GM18505 (cell line): Measurements from ENCODE around the gene MIA2.
"Not testable (repeated sequence)": the region's sequence is repeated elsewhere in the genome, so short reads cannot be mapped to it uniquely, and the experiment has no call there.

Source experiments
- ATAC-seq: cut with Tn5 transposase; IDR thresholded peaks from one replicate; pipeline ENCODE4 v1.9.1; 2021; ENCODE audit not compliant: unreplicated experiment
- POLR2A ChIP-seq: IDR thresholded peaks from 4 replicates; pipeline ENCODE4 v1.6.1; 2011; ENCODE audit warnings: borderline replicate concordance; ENCODE audit not compliant: insufficient read depth, insufficient read length; ENCODE audit errors: extremely low read depth

Gene MIA2

DNA sequence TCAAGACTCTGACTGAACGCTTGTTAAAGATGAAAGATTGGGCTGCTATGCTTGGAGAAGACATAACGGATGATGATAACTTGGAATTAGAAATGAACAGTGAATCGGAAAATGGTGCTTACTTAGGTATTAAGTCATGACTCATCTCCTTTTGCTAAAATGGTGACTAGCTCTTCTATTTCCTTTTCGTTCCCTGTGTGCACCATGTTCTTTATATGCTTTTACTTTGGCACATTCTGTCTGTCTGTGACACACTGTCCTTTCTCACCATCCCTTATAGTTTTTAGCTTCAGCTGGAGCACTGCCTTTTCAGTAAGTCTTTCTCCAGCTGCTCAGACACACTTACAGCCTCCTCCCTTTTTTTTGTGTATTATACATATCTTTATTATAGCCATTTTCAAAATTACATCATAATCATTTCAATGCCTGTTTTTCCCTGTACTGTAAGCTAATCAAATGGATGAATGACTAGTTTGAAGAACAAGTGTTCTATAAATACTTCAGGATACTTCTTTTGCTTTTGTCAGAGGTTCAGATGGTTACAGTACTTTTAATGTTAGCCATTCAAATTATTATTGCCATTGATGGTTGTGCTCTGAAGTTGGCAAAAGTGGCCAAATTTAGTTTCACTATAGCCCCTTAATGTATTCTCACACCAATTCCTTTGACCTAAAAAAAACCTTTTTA lies 68.6 kb downstream of the MIA2 start:
- no peak for ATAC-seq
- TF ChIP-seq POLR2A, result no peak

DNA sequence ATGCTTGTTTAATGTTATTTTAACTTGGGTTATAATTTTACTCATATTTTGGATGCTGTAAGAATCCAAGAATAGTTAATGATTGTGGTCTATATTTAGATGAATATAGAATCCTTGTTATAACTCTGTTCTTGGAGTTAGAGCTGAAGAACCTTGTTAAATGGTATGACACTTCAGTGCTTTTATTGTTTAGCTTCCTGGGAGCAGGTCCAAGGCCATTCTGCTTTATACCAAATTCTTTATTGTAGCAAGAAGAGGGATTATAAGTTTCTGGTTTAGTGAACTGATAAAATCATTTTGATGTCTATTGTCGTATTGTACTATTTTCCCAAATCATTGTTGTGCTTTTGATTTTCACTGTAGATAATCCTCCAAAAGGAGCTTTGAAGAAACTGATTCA lies 69.4 kb downstream of the MIA2 start:
- ATAC-seq, result no peak
- TF ChIP-seq POLR2A, result no peak

DNA sequence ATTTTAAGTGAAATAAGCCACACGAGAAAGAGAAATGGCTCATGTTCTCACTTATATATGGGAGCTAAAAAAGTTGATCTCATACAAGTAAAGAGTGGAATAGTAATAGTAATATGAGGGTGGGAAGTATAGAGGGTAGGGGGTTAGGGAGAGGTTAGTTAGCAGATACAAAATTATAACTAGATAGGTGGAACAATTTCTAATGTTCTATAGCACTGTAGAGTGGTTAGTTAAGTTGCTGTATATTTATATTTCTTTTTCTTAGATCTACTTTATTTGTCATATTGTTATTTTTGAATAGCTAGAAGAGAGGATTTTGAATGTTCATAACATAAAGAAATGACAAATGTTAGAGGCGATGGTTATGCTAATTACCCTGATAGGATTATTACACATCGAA lies 74.1 kb downstream of the MIA2 start:
- no peak for TF ChIP-seq POLR2A
- ATAC-seq, result no peak

DNA sequence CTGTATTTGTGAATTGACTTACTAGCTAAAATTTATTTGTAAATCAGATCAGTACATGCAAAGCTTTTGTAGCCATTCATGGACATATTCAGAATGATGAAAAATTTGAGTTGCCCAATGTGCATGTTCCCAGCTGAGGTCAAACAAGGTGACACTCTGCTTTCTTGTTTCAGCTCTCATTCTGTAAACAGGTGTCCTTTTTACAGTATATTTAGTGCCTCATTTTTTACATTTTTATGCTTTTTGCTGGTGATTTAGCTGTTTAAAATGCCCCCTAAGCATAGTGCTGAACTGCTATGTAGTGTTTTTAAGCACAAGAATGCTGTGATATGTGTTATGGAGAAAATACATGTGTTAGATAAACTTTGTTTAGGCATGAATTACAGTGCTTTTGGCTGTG lies 76.3 kb downstream of the MIA2 start:
- TF ChIP-seq POLR2A, result no peak
- ATAC-seq, result no peak

DNA sequence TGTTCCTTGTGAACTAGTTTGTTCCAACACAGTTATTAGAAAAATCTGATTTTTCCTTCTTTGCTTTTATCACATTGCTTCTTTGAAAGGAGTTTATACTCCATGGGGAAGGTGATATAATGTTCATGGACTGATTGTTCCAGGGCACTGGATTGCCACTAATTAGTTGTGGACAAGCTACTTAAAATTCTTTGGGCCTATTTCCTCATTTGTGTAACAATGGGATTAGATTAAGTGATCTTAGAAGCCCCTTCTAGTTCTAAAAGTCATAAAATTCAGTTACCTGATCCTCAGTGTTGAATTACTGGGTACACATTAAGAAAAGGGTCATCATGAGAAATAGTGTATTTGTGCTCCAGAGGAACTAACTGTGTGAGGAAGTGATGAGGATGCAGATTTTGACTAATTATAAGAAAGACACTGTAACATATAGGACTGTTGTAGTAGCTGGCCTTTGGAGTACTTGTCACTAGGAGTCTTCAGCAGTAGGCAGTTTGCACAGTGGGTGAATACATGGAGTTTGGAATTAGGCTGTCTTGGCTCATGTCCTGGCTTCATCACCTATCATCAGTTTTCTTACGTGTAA lies 82.2 kb downstream of the MIA2 start:
- TF ChIP-seq POLR2A, result no peak
- no peak for ATAC-seq

DNA sequence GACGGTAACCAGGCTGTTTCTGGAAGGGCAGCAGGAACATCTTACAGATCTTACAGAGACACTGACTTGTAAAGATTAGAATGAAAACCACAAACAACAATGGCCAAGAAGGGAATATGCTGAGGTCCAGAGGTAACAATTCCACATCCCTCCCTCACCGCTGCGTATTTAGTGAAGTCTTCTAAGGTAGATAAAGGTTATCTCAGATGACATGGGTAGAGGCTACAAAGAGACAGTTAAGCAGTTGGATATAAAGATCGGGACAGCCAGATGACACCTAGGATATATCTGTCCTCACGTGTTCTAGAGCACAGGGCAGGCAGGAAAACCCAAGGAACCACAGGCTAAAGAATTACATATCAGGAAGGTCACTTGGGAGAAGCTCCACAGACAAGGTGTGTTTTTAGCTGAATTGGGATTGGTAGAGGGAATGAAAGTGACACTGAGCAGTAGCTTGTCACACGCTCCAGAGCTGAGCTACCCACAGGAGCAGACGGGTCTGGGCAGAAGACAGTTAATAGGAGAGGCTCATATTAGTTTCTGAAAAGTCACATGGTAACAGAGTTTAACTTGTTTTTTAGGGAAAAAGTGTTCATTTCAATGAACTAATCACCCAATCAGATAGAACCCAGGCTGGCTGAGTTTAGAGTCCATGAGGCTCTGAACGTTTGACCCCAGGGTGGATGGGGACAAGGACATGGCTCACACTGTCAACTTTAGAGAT lies 83.3 kb downstream of the MIA2 start:
- TF ChIP-seq POLR2A, result no peak
- no peak for ATAC-seq

DNA sequence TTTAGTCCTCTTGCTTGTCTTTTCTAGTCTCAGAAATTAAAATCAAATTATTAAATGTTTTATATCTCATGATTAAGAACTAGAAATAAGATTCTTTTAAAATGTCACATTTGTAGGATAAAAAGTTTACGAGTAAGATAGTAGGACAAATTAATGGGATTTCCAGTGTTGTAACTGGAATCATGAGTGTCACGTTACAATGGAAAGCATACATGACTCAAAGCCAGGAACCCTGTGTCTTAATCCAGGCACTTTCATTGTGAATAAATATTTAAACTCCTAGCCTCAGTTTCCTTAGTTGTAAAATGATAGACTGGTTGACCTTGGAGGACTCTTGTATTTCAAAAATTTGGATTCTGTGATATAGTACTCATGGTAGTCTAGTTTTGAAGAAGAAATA lies 84.9 kb downstream of the MIA2 start:
- no peak for ATAC-seq
- no peak for TF ChIP-seq POLR2A

DNA sequence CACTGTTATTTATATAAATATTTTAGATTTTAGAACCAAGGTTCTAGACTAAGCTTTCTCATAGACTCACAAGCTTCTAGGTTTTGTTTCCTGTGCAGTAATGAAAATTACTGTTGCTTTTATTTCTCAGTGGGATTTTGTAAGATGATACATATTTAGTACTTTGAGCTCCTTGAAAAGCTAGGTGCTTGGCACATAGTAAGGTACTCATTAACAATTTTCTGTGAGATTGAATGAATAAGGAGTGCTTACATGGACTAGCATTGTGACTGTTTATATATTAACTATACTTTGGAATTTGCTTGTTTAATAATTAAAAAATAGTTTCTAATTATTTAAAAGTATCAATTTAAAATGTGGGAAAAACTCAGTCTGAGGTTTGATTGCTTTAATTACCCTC lies 85.7 kb downstream of the MIA2 start:
- no peak for ATAC-seq
- TF ChIP-seq POLR2A, result no peak

DNA sequence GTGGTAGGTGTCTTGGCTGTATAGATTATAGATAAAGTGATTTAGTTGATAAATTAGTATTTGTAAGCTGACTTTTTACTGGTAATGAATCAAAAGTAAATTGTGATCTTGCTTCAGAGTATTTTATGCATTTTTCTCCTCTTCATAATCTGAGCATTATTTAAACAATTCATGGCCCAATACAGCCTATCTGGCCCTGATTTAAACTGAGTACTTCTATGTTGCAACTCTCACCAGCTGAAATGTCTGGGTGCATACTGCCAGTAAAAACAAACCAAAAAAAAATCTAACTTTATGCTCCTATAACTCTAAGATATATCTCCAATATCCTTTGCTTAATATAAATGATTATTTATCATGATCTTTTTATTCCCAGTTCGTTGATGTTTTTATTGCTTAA lies 86.6 kb downstream of the MIA2 start:
- TF ChIP-seq POLR2A, result no peak
- no peak for ATAC-seq

DNA sequence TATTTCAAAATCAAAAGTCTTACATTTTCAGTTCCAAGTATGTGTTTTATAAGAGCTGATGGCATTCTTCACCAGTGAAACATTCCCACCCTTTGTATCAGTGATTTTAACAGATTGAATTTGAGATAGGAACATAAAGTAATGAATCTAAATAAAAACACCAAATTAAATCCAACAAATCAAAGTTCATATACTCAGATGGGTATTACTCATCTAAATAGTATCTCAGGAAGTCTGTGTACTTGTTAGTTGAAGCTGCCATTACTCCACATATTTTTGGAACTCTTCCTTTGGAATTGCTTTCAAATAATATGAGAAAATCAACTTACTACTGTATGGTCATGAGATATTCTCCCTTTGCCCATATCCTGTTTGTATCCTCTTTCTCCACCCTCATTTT lies 89.1 kb downstream of the MIA2 start:
- TF ChIP-seq POLR2A, result no peak
- ATAC-seq, result no peak

DNA sequence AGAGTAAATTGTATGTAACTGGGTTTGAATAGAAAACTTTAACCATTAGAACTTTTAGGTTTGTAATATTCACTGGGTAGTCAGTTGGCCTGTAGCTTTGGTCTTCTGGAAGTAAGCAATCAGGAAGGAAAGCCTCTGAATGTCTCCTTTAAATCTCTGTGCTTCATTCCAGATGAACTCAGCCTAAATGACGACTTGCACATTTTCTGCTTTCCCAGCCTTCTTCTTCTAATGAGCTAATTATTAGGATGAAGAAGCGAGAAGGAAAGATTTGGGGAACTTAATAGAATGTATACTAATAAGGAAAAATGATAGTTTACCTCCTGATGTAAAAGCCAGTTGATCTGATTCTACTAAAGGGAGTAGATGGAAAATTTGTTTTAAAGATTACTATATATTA lies 90.4 kb downstream of the MIA2 start:
- no peak for ATAC-seq
- no peak for TF ChIP-seq POLR2A

DNA sequence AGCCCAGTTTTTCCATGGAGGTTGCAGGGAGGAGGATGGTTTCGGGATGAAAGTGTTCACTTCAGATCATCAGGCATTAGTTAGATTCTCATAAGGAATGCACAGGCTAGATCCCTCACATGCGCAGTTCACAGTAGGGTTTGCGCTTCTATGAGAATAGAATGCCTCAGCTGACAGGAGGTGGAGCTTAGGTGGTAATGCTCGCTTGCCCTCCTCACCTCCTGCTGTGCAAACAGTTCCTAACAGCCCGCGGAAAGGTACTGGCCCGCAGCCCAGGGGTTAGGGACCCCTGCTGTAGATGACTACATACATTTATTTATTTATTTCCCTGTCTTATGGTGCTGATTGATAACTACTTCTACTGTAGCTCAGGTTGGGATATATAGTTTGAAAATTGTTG lies 105.3 kb downstream of the MIA2 start:
- no peak for ATAC-seq
- no peak for TF ChIP-seq POLR2A

DNA sequence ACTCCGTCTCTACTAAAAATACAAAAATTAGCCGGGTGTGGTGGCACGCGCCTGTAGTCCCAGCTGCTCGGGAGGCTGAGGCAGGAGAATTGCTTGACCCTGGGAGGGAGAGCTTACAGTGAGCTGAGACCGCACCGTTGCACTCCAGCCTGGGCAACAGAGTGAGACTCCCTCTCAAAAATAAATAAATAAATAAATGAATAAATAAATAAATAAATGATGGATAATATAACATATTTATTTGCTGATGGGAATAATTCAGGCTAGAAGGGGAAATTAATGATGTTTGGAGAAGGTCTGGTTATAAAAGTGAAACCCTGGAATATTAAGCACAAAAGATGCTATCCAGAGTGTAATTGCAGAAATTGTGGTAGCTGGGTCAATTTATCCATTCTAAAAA lies 107.4 kb downstream of the MIA2 start:
- ATAC-seq, result not testable (repeated sequence)

DNA sequence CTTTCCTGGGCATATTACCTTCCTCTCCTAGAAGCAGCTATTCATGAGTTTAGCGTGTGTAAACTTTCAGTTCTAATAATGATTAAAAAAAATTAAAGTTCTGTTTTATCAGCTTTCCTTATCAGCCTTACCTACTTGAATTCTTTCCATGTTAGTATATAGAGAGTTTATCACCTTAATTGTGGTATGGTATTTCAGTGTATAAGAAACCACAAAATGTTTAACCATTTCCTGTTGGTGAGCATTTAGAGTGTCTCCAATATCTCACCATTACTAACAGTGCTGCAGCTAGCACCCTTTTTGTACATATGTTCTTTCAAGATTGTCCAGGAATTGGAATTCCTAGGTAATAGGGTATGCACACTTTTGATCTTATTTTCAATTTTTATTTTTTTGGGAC lies 109.1 kb downstream of the MIA2 start:
- no peak for ATAC-seq
- no peak for TF ChIP-seq POLR2A
